ENCODE data around the gene ARHGAP5.

ARHGAP5 gene

GRCh38 chr14:32077081-32078022, at the start of gene ARHGAP5:
ARHGAP5 (plus strand) TSS chr14:32077304; CDS start chr14:32090670, 13,366 bp downstream.
- no peak for TF ChIP-seq Cebpa-rat (IDR thresholded peaks at IDR 0.05)
- H3K4me1 ChIP-seq: peaks cover 19 to 61% (median 34%) of the 10 kb centered on the region in 10 experiments
- H3K4me2 ChIP-seq: peak within 1 kb of the TSS; percentile 88 to 98 (median 91)
- no peaks in the 10 kb centered on the region for H3K9me3 ChIP-seq (replicated peaks in 1 of 11)
- H3K9ac ChIP-seq: peak within 1 kb of the TSS; percentile 89 to 98 (median 96)
- peak within 1 kb of the TSS; percentile 83 to 97 (median 93) for H3K27ac ChIP-seq
- no peaks in the 10 kb centered on the region for H3K27me3 ChIP-seq
- 0 out of 22 replicates have a peak, but pooled peaks cover 0 to 4% (median 0%) of the 10 kb centered on the region in 11 experiments for H3K36me3 ChIP-seq
- peaks cover 0 to 44% (median 40%) of the 10 kb centered on the region in 11 experiments; a peak in 16 of 22 replicates for H4K20me1 ChIP-seq
- H3K4me3 ChIP-seq: peak within 1 kb of the TSS; percentile 84 to 100 (median 96)

- Histone ChIP-seq H3K27ac (peak overlapping the region in 6 of 11 experiments; percentile 16 to 71 (median 56); a peak in 10 of 22 replicates), H3K9ac (peak overlapping the region in 2 of 11 experiments; percentile 15 to 48; a peak in 3 of 22 replicates), H3K9me3 (replicated peaks in 1 of 11) (peaks cover 0 to 8% (median 0%) of the 10 kb centered on the region in 11 experiments; a peak in 1 of 22 replicates), H4K20me1 (no peaks in the 10 kb centered on the region), H3K4me2 (peak overlapping the region; percentile 38 to 71 (median 66)), H3K4me1 (peaks cover 8 to 21% (median 18%) of the 10 kb centered on the region in 10 experiments; a peak in 19 of 20 replicates), H3K36me3 (no peaks in the 10 kb centered on the region), H3K4me3 (no peak overlapping the region), H3K27me3 (no peaks in the 10 kb centered on the region)
- peak in 4 of 11 experiments; percentile 28 to 77 (median 50); a peak in 4 of 22 replicates for TF ChIP-seq Cebpa-rat (IDR thresholded peaks at IDR 0.05)
Observed at GRCh38 chr14:32028599-32028998, 48.5 kb upstream of the ARHGAP5 start.

- no peaks in the 10 kb centered on the region for H3K36me3 ChIP-seq
- H3K27ac ChIP-seq: no peak overlapping the region
- H3K9ac ChIP-seq: no peak overlapping the region
- no peaks in the 10 kb centered on the region for H4K20me1 ChIP-seq
- H3K4me3 ChIP-seq: no peak overlapping the region
- no peaks in the 10 kb centered on the region for H3K27me3 ChIP-seq
- TF ChIP-seq Cebpa-rat (IDR thresholded peaks at IDR 0.05): no peak
- peaks cover 6 to 13% (median 12%) of the 10 kb centered on the region in 10 experiments; a peak in 19 of 20 replicates for H3K4me1 ChIP-seq
- no peak overlapping the region for H3K4me2 ChIP-seq
- H3K9me3 ChIP-seq (replicated peaks in 1 of 11): no peaks in the 10 kb centered on the region
Observed at GRCh38 chr14:32033543-32033942, 43.6 kb upstream of the ARHGAP5 start.

GRCh38 chr14:32038876-32039275, 38.2 kb upstream of the ARHGAP5 start:
- Histone ChIP-seq H3K9ac (no peak overlapping the region), H3K27me3 (no peaks in the 10 kb centered on the region), H3K4me2 (no peak overlapping the region), H3K36me3 (no peaks in the 10 kb centered on the region), H4K20me1 (no peaks in the 10 kb centered on the region), H3K4me1 (peaks cover 0 to 14% (median 5%) of the 10 kb centered on the region in 10 experiments; a peak in 9 of 20 replicates), H3K9me3 (replicated peaks in 1 of 11) (no peaks in the 10 kb centered on the region), H3K27ac (no peak overlapping the region), H3K4me3 (no peak overlapping the region)
- no peak for TF ChIP-seq Cebpa-rat (IDR thresholded peaks at IDR 0.05)

GRCh38 chr14:32039401-32040030, 37.6 kb upstream of the ARHGAP5 start:
- Histone ChIP-seq H3K4me3 (no peak overlapping the region), H3K4me1 (peaks cover 0 to 20% (median 6%) of the 10 kb centered on the region in 10 experiments; a peak in 9 of 20 replicates), H3K9ac (no peak overlapping the region), H4K20me1 (no peaks in the 10 kb centered on the region), H3K27me3 (no peaks in the 10 kb centered on the region), H3K9me3 (replicated peaks in 1 of 11) (no peaks in the 10 kb centered on the region), H3K27ac (no peak overlapping the region), H3K4me2 (no peak overlapping the region), H3K36me3 (no peaks in the 10 kb centered on the region)
- no peak for TF ChIP-seq Cebpa-rat (IDR thresholded peaks at IDR 0.05)

- Histone ChIP-seq H3K4me2 (peak overlapping the region in 6 of 11 experiments; percentile 2 to 71 (median 37); a peak in 11 of 22 replicates), H3K27me3 (no peaks in the 10 kb centered on the region), H3K4me3 (no peak overlapping the region; a peak in 1 of 20 replicates), H3K9me3 (replicated peaks in 1 of 11) (no peaks in the 10 kb centered on the region), H3K36me3 (no peaks in the 10 kb centered on the region), H3K4me1 (peaks cover 0 to 40% (median 18%) of the 10 kb centered on the region in 10 experiments; a peak in 12 of 20 replicates), H3K9ac (peak overlapping the region in 1 of 11 experiments; percentile 10; a peak in 1 of 22 replicates), H3K27ac (peak overlapping the region in 2 of 11 experiments; percentile 21 to 43; a peak in 3 of 22 replicates), H4K20me1 (no peaks in the 10 kb centered on the region)
- TF ChIP-seq Cebpa-rat (IDR thresholded peaks at IDR 0.05): no peak
Observed at GRCh38 chr14:32043624-32044023, 33.5 kb upstream of the ARHGAP5 start.

- Histone ChIP-seq H3K27ac (no peak overlapping the region), H4K20me1 (no peaks in the 10 kb centered on the region), H3K4me2 (peak overlapping the region in 2 of 11 experiments; percentile 69 to 71; a peak in 3 of 22 replicates), H3K9me3 (replicated peaks in 1 of 11) (no peaks in the 10 kb centered on the region), H3K27me3 (no peaks in the 10 kb centered on the region), H3K4me3 (no peak overlapping the region), H3K4me1 (peaks cover 5 to 48% (median 26%) of the 10 kb centered on the region in 10 experiments; a peak in 19 of 20 replicates), H3K36me3 (no peaks in the 10 kb centered on the region), H3K9ac (no peak overlapping the region)
- no peak for TF ChIP-seq Cebpa-rat (IDR thresholded peaks at IDR 0.05)
Observed at GRCh38 chr14:32044454-32044853, 32.6 kb upstream of the ARHGAP5 start.

- H3K4me3 ChIP-seq: no peak overlapping the region
- H3K4me2 ChIP-seq: peak overlapping the region in 6 of 11 experiments; percentile 17 to 92 (median 86); a peak in 10 of 22 replicates
- no peak for TF ChIP-seq Cebpa-rat (IDR thresholded peaks at IDR 0.05)
- no peak overlapping the region for H3K9ac ChIP-seq
- no peaks in the 10 kb centered on the region for H3K36me3 ChIP-seq
- H4K20me1 ChIP-seq: no peaks in the 10 kb centered on the region
- no peaks in the 10 kb centered on the region for H3K27me3 ChIP-seq
- H3K27ac ChIP-seq: no peak overlapping the region
- H3K4me1 ChIP-seq: peaks cover 13 to 63% (median 36%) of the 10 kb centered on the region in 10 experiments; a peak in 19 of 20 replicates
- no peaks in the 10 kb centered on the region for H3K9me3 ChIP-seq (replicated peaks in 1 of 11)
Observed at GRCh38 chr14:32047791-32048190, 29.3 kb upstream of the ARHGAP5 start.

Measured in BLaER1 treated with 17β-estradiol and CSF1 and Interleukin-3, amounts not matched to agents 10 nM and 100 nM (cell line).